NCI-H524 (cell line): ENCODE measurements around the gene TMEM94.
"Not testable (repeated sequence)": the region's sequence is repeated elsewhere in the genome, so short reads cannot be mapped to it uniquely, and the experiment has no call there.

Experiments
- DNase-seq, 2 experiments: peaks; one replicate each; lab custom pipeline; 2025; lab: John Stamatoyannopoulos, UW

Gene TMEM94

GRCh38 chr17:75476752-75477489 lies 20.5 kb downstream of the TMEM94 start:
- DNase-seq = no peak

DNA sequence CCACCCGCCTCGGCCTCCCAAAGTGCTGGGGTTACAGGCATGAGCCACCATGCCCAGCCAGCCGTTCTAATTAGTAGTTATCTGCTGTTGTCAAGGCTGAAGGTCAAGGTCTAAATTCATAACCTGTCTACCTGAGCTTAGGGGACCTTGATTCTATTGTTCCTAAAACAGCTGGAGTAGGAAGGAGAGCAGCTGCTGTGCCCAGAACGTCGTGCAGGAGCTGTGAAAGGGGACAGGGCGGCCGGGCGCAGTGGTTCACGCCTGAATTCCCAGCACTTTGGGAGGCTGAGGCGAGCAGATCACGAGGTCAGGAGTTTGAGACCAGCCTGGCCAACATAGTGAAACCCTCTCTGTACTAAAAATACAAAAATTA lies 21.0 kb downstream of the TMEM94 start:
- DNase-seq = not testable (repeated sequence)

- no peak for DNase-seq
Observed at GRCh38 chr17:75478508-75478907, 22.1 kb downstream of the TMEM94 start.

GRCh38 chr17:75480281-75480680 lies 23.8 kb downstream of the TMEM94 start:
- DNase-seq = peak in 1 of 2 experiments; percentile 32

- peak; percentile 89 to 92 for DNase-seq
Observed at GRCh38 chr17:75481194-75482068, 25.0 kb downstream of the TMEM94 start.

- no peak for DNase-seq
Observed at GRCh38 chr17:75482098-75482942, 25.9 kb downstream of the TMEM94 start.

- DNase-seq = no peak
Observed at GRCh38 chr17:75485688-75486087, 29.3 kb downstream of the TMEM94 start.

- no peak for DNase-seq
Observed at GRCh38 chr17:75486151-75486550, 29.7 kb downstream of the TMEM94 start.

DNA sequence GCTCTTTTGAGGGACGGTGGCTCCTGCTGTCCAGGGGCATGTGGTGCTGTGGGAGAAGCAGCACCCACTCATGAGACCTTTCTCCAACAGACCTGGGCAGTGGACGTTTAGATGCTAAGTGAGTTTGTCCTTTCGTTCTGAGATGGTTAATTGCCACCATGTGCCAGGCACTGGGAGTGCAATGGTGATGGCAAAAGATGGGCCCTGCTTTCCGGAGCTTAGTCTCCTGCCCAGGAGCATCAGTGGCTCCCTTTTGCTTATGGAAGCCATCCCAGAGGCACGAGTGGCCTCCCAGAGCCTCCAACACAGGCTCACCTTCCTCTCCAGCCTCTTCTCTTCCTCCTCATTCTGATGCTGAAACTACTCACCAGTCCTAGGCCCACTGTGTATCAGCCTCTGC lies 30.5 kb downstream of the TMEM94 start:
- no peak for DNase-seq

DNA sequence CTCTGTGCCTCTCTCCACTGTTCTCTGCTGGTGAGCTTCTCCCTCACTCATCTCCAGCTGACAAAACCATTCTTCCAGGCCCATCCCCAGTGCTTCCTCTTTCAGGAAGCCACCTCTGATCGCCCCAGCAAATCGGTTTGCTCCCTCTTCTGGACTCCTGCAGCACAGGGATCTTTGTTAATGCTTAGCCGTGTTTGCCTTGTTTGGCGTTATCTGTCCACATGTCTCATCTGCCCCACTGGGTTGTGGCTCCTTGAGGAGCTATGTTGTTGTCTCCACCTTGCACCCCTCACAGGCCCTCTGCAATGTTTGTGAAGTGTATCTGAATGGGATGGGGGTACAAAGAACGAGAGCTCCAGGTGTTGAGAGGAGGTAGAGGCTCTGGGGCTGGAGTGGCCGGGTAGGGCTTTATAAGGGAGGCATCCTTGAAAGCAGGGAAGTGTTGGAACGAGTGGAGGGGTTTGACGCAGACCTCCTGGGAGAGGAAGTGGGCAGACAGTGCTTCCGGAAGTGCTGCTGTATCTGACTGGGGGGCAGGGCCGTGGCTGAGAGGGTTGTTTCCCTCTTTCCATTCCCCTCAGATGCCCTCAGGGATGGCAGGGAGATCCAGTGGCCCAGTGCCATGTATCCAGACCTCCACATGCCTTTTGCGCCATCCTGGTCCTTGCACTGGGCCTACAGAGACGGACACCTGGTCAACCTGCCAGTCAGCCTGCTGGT lies 31.1 kb downstream of the TMEM94 start:
- no peak for DNase-seq

DNA sequence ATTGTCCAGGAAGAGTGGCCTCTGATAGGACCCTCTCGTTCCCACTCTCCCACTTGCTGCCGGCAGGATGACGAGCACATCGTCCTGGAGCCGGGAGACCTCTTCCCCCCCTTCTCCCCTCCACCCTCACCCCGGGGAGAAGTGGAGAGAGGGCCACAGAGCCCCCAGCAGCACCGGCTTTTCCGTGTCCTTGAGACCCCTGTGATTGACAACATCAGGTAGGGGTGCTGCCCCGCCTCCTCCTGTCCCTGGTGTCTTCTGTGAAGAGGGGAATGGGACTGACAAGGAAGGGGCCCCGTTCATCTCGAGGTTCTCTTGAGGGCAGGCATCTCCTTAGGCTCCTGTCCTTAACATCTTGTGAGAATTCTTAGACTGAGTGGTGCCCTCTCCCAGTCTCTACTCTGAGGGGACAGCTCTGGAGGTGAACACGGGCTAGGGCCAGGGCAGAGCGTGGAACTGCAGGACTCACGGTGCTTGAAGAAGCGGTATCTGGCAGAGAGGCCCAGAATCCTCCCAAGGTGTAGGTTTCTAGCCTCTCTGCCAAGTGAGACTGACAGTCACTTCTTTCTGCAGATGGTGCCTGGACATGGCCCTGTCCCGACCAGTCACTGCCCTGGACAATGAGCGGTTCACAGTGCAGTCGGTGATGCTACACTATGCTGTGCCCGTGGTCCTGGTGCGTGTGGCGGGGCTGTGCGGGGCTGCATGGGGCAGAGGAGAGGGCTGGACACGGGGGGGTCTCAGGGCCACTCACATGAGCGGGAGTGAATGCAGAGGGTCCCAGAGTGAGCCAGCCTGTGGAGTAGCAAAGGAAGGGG lies 32.5 kb downstream of the TMEM94 start:
- DNase-seq = no peak

DNA sequence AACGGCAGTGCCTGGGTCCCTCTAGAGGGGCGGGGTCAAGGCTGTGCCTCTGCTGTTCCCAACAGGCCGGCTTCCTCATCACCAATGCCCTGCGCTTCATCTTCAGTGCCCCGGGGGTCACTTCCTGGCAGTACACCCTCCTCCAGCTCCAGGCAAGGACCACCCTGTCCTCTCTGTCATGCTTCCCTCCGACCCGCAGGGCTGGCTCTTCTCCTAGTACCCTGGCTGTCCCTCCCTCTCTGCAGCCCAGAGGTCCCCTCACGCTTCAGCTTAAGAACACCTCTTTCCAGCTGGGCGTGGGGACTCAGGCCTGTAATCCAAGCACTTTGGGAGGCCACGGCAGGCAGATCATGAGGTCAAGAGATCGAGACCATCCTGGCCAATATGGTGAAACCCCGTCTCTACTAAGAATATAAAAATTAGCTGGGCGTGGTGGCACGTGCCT lies 33.1 kb downstream of the TMEM94 start:
- DNase-seq = no peak

- no peak for DNase-seq
Observed at GRCh38 chr17:75490173-75490743, 33.8 kb downstream of the TMEM94 start.

GRCh38 chr17:75490953-75491649 lies 34.7 kb downstream of the TMEM94 start:
- DNase-seq = no peak

GRCh38 chr17:75491680-75492079 lies 35.2 kb downstream of the TMEM94 start:
- no peak for DNase-seq

- peak; percentile 34 to 83 for DNase-seq
Observed at GRCh38 chr17:75492555-75493168, 36.2 kb downstream of the TMEM94 start.

DNA sequence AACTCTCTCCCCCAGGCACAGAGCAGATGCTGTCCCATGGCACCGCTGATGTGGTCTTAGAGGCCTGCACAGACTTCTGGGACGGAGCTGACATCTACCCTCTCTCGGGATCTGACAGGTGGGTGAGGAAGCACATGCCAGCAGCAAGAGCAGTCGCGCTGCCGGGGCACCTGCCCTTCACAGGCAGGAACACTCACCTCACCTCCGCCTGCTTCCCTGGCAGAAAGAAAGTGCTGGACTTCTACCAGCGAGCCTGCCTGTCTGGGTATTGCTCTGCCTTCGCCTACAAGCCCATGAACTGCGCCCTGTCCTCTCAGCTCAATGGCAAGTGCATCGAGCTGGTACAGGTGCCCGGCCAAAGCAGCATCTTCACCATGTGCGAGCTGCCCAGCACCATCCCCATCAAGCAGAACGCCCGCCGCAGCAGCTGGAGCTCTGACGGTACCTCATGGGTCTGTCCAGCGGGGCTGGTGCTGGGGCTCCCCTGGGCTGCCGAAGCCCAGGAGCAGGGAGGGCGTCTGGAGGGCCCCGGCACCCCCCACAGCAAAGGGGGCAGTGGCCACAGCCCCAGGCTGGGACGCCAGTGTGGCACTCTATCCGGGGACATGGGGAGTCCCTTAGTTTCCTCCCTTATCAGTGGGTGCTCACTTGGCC lies 37.2 kb downstream of the TMEM94 start:
- no peak for DNase-seq

DNA sequence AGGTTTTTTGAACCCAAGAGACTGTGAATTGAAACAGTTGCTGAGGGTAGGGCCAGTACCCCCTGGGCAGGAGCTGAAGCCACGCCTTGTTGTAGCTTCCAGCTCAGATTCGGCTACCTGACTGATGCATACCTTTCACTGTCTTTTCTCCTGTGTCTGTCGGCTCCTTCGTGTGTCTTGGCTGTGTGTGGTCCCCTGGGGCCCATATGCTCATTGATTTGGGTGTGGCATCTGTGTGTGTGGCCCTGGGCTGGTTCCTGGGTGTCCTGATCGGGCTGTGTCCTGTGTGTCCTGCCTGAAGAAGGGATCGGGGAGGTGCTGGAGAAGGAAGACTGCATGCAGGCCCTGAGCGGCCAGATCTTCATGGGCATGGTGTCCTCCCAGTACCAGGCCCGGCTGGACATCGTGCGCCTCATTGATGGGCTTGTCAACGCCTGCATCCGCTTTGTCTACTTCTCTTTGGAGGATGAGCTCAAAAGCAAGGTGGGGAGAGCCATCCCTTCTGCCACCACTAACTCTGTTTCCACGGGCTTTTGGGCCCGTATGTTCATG lies 38.0 kb downstream of the TMEM94 start:
- no peak for DNase-seq
